8988T (cell line): ENCODE data around the gene CST5.
"Not testable (repeated sequence)": the region's sequence is repeated elsewhere in the genome, so short reads cannot be mapped to it uniquely, and the experiment has no call there.

Experiments
- DNase-seq: peaks from one replicate; pipeline ENCODE4 v3.0.0; 2011

The CST5 gene

DNA sequence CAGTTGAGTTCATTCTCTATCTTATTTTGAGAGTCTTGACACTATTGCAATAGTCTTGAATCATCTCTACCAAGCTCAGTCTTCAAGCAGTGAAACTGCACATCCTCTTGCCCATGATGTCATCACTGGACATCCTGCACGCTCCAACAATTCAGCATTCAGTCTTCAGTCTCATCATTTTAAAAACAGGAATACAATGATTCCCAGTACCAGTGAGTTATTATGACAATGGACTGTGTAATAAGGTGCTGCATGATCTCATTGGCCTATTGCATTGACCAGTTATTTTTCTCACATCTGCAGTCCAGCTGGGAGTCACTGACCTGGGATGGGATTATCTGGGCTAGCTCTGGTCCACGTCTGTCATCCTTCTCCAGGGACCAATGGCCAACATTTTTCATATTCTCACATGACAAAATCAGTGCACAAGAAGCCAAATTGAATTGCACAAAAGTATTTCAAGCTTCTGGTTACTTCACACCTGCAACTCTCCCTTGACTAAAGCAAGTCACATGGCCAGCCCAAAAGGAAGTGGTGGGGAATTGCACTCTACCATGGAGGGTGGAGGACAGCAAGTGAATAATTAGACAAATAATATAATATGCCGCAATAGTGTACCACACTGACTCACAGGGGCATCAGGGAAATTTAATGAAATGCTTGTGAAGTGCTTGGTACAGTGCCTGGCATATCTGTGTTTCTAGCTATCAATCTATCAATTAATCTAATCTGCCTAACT is 46.6 kb downstream of the CST5 start:
- no peak for DNase-seq

- not testable (repeated sequence) for DNase-seq
Measured at GRCh38 chr20:23831961-23832360, 47.6 kb downstream of the CST5 start.

- DNase-seq, result no peak
Measured at GRCh38 chr20:23826541-23827021, 53.0 kb downstream of the CST5 start, which contains the start of gene CST2. Gene CST2, minus strand, starts transcription at chr20:23826729. Its CDS starts 69 bp downstream, at chr20:23826660.
